ENCODE results near the gene LDAH.
"Not testable (repeated sequence)": the region's sequence is repeated elsewhere in the genome, so short reads cannot be mapped to it uniquely, and the experiment has no call there.

LDAH gene

DNA sequence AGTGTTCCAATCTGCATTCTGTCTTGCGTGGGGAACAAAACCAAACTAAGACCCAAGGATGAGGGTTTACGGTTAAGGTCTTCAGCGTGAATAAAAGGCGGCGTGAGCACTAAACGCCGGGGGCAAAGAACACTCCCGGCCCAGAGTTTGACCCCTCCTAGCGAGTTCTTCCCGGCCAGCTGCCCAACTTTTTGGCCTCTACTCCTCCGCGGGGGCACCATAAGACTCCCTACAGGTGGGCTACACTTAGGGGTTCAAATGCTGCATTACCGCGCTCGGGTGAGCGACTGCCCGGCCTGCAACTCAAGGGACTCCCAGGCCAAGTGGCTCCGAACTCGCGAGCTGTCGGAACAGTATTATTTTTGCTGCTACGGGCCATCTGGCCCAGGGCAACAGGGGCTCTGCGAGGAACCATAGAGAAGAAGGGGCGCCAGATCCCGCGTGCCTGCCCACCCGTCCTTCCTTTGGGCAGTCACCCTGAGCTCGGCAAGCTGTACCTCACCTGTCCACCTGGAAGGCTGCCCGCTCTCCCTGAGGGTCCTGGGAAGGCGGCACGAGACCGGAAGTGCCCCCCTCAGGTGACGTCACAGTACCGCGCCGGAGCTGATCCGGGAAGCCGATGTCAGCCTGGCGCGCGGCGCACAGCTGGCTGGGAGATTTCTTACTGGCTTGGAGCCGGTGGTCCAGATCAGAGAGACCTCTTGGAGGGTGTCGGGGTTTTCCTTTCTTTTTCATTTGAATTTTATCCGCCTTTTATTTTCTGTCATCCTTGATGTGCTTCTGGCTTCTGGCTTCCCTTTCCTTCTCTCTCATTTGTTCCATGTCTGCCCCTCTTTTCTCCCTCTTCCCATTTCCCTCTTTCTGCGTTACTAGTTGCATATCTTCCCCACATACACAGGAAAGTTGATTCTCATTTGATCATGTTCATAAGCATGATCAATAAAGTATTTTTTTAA lies at the start of gene LDAH:
TSS of gene LDAH (minus strand) at position 567 of the 956 bp plus-strand sequence. CDS start 21,638 bp downstream, outside the sequence.
- peak; percentile 94 for DNase-seq

- DNase-seq = peak; percentile 5
Measured at GRCh38 chr2:20868377-20868776, 45.5 kb upstream of the LDAH start.

DNA sequence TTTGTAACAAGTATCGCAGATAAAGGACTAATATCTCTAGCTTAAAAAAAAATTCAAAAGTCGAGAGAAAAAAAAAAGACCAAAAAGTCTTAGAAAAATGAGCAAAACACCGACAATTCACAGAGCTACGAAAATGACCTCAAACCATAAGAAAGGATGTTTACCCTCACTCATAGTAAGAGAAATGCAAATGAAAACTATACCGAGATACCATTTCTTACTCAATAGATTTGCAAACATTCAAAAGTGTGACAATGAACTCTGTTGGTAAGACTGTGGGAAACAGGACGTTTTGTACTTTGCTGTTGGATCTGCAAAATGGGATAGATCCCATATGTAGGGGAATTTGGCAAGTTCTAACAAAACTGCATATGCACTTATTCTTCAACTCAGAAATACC lies 39.9 kb upstream of the LDAH start:
- DNase-seq = no peak

- no peak for DNase-seq
Measured at GRCh38 chr2:20855456-20855855, 32.6 kb upstream of the LDAH start.

GRCh38 chr2:20852670-20853069 lies 29.8 kb upstream of the LDAH start:
- DNase-seq = no peak

DNA sequence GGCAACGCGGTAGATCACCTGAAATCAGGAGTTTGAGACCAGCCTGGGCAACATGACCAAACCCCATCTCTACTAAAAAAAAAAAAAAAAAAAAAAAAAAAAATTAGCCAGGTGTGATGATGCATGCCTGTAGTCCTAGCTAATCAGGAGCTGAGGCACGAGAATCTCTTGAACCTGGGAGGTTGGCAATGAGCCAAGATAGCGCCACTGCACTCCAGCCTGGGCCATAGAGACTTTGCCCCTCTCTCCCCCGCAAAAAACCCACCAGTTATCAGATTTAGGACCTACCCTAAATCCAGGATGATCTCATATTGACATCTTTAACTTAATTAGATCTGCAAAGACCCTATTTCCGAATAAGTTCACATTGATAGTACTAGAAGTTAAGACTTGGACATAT lies 29.2 kb upstream of the LDAH start:
- DNase-seq = no peak

DNA sequence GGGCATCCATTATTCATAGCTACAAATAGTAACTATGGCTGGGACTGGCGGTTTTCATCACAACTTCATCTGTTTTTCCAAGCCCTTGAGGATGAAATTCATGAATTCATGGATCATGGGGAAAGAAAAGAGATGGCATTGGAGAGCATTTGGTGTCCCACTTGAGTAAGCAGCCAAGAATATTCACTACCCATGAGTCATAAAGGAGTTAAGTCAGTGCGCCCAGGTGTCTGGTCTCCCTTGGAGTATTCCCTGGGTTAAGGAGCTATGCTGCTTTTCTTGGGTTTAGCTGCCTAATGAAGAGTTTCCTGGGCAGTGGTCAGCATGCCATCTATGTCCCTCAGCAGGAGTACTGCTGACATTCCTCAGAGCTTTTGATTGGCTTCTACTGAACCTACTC lies 21.3 kb upstream of the LDAH start:
- DNase-seq = no peak

DNA sequence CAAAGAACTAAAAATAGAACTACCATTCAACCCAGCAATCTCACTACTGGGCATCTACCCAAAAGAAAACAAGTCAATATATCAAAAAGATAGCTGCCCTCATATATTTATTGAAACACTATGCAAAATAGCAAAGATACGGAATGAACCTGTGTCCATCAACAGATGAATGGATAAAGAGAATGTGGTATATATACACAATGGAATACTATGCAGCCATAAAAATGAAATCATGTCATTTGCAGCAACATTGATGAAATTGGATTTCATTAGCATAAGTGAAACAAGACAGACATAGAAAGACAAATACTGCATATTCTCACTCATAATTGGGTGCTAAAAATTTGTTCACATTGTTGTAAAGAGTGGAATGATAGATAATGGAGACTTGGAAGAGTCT lies 16.2 kb upstream of the LDAH start:
- no peak for DNase-seq

DNA sequence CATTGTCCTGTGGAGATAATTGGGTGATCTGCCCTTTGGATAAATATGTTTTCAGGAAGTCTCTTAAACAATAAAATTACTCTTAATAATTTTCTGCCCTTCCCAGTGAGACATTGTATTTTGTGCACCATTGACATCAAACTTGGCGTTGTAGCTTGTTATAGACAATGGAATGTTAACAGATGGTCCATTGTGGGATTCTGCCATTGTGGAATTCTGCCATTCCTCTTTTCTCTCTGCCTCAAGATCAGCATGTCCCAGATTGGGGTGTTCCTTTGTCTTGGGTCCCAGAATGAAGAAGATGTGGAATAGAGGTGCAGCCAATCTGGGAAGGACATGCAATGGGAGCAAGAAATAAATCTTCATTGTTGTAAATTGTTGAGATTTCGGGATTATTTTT lies 15.1 kb upstream of the LDAH start:
- no peak for DNase-seq

DNA sequence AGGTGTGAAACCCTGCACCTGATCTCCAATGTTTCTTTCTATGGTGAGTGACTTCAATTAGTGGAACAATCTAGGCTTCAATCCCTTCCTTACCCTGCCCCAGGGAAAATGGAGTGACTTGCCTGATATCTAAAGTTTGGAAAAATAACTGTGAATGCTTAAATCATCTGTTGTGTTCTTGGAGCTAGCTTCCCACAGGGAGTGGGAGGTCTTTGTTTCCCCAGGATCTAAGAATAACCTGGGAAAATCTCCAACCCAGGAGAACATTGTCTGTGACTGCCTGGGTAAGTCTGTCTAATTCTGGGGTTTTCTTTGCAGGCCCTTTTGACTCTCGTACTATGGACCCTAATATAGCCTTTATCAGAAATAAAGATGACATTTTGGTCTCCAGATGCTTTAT lies 13.6 kb upstream of the LDAH start:
- no peak for DNase-seq

- no peak for DNase-seq
Measured at GRCh38 chr2:20834331-20834730, 11.4 kb upstream of the LDAH start.

DNA sequence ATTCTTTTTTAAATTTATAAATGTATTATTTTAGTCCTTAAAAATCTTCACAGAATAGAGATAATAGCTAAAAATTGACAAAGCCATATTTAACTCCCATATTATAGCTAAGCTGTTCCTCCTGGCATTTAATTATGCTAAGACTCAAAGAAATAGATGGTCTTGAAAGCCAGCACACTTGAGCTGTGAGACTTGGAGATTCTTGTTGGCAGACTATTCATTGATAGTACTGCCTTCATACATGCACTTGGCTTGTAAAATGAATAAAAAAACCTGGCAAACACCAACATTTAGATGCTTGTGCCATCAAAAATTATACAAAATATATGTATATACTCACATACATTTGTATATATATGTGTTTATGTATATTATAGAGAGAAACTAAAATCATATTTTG lies 9.7 kb upstream of the LDAH start:
- no peak for DNase-seq

DNA sequence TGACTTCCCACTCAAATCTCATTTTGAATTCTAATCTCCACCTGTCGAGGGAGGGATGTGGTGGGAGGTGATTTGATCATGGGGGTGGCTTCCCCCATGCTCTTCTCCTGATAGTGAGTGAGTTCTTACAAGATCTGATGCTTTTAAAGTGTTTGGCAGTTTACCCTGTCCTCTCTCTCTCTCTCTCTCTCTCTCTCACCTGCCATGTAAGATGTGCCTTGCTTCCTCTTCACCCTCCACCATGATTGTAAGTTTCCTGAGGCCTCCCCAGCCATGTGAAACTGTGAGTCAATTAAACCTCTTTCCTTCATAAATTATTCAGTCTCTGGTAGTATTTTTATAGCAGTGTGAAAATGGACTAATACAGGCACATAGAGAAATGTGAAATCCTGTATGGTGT lies 7.0 kb upstream of the LDAH start:
- DNase-seq = no peak

GRCh38 chr2:20823917-20824316 lies 1.0 kb upstream of the LDAH start:
- DNase-seq = no peak

GRCh38 chr2:20818820-20819219 lies 4.1 kb downstream of the LDAH start:
- DNase-seq = peak; percentile 16

GRCh38 chr2:20815216-20815615 lies 7.7 kb downstream of the LDAH start:
- no peak for DNase-seq

DNA sequence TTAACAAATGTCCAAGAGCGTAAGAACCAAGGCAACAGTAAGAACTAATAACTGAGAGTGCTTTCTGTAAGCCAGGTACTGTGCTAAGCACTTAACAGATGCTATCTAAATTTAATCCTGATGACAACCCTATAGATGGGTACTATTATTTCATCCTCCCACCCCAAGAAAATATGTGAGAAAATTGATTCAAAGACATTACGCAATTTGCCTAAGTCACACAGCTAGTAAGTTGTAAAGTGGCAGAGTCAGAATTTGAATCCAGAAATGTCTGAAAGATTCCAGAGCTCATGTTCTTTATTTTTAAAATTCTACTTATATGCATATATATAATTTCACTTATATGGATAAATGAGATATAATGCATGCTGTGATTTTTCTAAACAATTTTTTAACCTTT lies 10.1 kb downstream of the LDAH start:
- no peak for DNase-seq

GRCh38 chr2:20806286-20806685 lies 16.6 kb downstream of the LDAH start:
- DNase-seq = no peak

DNA sequence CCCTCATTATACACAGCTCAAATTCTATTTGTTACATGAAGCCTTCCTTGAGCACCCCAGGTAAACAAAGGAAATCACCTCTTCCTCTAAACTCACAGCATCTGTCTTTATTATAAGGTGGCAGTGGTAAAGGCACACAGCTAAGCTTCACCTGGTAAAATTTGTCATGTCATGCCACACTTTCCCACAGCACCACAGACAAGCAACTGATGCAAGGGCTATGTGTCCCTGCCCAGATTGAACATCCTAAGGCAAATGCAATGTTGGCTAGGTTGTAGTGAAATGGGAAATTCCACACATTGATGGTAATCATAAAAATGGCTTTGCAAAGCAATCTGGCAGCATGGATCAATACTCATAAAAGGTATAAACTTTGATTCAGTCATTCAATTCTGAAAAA lies 18.9 kb downstream of the LDAH start:
- DNase-seq = no peak

DNA sequence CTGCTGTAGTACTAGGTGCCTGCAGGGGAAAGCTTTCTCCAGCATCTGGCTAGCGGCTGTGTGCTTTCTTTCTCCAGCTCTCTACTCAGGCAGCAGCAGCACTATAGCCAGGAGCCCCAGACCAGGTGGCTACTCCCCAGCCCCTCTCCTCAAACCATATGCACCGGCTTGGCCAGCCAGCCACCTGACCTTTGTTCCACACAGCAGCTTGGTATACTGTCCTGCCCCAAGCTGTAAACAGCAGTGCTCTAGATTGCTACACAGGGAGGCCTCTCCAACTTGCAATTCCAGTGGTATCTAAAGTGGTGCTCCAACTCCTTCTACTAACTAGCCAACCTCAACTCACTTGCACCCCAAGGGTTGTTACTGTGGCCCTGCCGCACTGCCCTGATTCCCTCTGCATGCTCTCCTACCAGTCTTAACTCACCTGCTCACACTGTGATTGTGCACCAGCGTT lies 19.6 kb downstream of the LDAH start:
- DNase-seq = no peak

- DNase-seq = no peak
Measured at GRCh38 chr2:20797096-20797495, 25.8 kb downstream of the LDAH start.

DNA sequence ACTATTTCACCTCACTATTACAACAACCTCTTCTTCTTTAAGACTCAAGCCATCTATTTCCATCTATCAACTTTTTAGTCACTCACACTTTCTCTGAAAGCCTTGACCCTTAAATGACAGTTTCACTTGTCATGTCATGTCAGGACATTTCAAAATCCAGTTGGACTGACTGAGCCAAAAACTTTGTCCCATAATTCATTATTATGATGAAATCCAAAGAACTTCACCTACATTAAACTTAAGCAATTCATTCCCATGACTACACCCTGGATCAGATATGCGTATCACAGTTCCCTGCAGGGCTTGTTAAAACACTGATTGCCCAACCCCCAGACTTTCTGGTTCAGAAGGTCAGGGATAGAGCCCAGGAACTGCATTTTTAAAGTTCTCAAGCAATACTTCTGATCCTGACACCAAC lies 26.5 kb downstream of the LDAH start:
- DNase-seq = no peak

DNA sequence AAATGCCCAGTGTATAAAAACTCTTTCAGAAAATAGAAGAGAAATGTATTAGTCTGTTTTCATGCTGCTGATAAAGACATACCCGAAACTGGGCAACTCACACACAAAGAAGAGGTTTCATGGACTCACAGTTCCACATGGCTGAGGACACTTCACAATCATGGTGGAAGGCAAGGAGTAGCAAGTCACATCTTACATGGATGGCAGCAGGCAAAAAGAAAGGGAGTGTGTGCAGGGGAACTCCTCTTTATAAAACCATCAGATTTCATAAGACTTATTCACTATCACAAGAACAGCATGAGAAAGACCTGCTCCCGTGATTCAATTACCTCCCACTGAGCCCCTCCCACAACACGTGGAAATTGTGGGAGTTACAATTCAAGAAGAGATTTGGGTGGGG lies 29.0 kb downstream of the LDAH start:
- not testable (repeated sequence) for DNase-seq

DNA sequence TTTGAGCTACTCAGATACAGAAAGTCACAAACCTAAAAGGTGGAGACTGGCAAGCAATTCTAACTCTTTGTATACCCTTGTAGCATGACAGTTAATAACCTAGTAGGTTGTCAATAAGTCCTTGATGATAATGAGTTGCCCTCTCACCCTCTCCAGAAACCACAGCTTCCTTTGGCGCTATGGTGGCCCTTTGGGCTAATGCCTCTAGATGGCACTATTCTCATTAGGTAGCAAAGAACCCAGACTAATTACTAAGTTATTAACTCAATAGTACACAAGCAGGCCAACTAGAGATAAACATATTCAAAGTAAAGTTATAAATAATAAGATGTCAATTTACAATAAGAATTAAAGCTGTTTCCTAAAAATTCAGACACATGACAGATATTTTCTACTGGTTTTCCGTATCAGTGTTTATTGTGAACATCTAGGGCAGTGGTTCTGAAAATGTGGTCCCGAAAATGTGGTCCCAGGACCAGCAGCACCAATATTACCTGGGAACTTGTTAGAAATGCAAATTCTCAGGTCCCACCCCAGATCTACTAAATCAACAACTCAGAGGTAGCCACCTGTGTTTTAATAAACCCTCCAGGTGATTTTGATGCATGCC lies 41.1 kb downstream of the LDAH start:
- peak; percentile 76 for DNase-seq
